ENCODE data around the gene ADM2. TPM values are rescaled to one million over a fixed set of nuclear protein-coding genes. Genes with fewer than 3 reads are reported as not detected.

ADM2 gene
- total RNA-seq, 1 donor from 2014 or later: 5.4 TPM

DNA sequence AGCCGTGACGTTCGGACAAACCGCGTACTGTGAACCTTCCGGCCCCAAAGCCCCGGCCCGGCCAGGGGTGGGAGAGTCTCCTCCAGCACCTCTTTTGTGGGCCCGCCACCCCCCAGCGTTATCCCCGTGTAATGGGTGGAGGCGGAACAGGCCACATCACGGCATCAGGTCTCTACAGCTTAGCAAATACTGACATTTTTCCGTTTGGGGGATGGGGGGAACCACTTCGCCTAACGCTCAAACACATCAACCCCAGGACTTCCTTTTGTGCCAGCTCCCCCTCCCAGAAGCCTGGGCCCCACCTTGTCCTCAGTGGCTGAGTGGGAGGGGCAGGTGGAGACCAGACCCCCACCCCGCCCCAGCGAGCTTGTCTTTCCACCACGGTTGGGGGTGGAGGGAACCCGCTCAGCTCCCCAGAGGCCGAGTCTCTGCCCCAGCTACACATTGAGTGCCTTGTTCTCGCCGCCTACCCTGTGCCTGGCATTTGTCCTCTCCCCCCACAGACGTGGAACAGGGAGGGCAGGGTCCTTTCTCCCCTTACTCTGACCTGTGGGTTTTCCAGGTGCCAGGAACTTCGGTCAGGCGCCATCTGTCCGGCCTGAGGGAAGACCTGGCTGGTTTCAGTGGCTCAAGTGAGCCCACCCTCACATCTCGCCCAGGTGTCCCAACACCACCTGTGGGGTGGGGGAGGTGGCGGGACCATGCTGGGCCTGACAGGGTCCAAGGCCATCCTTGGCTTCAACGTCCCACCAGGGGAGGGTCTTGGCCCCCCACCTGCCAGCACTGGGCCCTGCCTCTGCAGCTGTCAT is 36.1 kb upstream of the ADM2 start:
- DNase-seq (ENCODE audit: extremely low read depth, low read depth, low spot score): no peak

- no peak for DNase-seq (ENCODE audit: extremely low read depth, low read depth, low spot score)
Observed at GRCh38 chr22:50445880-50446707, 35.2 kb upstream of the ADM2 start.

DNA sequence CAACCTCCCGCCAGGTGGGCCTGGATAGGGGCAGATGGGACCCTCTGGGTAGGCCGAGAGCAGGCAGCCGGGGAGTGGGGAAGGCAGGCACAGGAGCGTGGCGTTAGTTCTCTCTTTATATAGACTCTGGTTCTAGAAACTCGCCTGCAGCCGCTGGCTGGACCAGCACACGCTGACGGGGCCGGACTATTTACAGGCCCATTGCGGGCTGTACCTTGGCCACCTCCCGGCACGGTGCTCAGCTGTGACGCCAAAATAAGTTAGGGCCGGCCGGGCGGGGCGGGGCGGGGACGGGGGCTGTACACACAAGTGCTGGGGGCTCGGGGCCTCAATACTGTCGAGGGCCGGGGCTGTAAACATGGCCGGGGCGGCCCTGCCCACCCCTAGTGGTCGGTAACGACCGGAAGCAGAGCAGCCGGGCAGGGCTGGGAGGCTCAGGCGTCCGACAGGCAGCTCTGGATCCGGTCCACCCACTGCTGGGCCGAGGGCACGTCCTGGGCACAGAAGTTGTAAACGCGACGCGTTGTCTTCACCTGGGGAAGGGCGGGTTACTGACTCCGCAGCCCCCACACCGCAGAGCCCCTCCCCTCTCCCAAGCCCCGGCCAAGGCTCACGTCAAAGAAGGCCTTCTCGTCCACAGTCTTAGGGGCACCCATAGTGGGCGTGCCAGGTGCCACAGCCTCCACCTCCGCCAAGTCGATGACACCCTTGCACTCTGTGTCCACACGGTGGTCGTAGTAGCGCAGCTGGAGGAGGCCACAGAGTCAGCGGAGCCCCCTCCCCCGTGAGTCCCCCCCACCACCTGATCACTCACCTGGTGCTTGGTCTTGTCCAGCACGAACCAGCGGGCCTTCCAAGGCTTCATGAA is 34.4 kb upstream of the ADM2 start:
- DNase-seq (ENCODE audit: extremely low read depth, low read depth, low spot score): no peak

- DNase-seq (ENCODE audit: extremely low read depth, low read depth, low spot score): no peak
Observed at GRCh38 chr22:50447576-50448551, 33.5 kb upstream of the ADM2 start.

DNA sequence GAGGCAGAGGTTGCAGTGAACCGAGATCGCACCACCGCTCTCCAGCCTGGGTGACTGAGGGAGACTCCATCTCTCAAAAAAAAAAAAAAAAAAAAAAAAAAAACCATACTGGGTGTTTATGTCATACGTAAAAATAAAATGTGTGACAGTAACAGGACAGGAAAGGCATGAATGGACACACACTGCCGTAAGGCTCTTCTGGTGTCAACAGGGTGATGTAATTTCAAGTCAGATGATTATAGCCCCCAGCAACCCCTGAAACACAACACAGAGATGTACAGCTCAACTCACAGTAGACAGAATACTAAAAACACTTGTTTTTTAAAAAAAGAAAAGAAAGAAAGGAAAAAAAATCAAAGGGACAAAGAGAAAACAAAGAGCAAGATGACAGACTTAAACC is 28.7 kb upstream of the ADM2 start:
- DNase-seq (ENCODE audit: extremely low read depth, low read depth, low spot score): no peak

- DNase-seq (ENCODE audit: extremely low read depth, low read depth, low spot score): no peak
Observed at GRCh38 chr22:50454556-50455075, 26.7 kb upstream of the ADM2 start.

DNA sequence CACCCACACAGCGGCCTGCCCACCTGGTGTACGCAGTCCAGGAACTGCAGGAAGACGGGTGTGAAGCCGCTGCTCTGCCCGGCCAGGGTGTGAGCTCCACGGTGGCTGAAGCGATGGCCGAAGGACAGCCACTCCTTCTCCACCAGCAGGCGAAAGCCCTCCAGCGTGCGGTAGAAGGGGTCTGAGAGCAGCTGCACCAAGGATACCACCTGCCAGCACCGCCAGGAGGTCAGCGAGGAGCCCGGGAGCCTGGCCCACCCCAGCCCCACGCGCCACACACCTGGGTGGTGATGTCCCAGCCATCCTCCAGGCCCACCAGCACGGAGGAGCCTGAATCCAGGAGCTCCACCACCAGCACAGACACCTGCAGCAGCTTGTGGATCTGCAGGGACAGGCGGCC is 26.1 kb upstream of the ADM2 start:
- DNase-seq (ENCODE audit: extremely low read depth, low read depth, low spot score): no peak

DNA sequence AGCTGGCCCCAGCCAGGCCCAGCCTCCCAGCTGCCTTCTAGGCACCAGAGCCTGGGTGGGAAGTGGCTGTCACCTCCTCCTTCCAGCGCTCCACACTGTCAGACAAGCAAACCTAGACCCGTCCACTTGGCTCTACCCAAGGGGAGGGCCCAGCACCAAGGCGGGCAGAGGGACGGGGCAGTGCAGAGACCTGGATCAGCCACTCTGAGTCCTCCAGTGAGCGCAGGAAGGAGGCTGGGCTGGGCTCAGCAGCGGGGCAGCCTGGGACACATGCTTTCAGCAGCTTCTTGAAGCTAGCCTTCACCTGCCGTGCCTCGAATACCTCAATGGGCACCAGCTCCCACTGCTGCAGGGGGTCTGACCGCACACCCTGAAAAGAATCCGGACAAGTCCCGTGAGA is 25.3 kb upstream of the ADM2 start:
- DNase-seq (ENCODE audit: extremely low read depth, low read depth, low spot score): no peak

DNA sequence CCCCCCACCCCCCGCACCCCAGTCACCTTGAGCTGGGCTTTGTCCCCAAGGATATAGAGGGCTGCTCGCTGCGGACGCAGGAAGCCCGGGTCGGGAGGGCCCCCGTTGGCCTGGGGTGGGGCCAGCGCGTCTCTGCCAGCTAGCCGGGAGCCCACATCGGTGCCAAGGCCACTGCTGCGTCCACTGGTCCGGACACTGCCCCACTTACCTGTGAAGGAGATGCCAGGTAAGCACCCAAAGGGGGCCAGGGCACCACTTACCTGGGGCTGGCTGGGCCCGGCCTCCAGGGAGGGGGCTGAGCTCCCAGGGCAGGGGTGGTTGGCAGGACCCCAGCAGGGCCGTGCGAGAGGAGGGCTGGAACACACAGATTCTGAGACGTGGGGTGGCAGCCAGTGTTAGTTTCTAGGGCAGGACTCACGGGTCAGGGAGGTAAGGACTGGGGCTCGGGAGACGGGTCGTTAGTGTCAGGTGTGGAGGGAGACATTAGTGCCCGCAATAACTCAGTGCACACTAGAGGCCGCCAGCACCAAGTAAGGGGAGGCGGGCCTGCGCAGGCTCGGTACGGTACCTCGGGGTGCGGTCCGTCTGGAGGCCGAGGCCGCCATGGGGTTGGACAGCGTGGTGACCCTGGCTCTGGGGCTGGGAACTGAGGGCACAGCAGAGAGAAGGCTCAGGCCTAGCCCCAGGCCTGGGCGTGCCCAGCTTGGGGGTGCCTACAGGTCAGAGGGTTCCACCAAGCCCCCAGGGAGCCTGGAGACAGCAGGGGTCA is 24.7 kb upstream of the ADM2 start:
- no peak for DNase-seq (ENCODE audit: extremely low read depth, low read depth, low spot score)

DNA sequence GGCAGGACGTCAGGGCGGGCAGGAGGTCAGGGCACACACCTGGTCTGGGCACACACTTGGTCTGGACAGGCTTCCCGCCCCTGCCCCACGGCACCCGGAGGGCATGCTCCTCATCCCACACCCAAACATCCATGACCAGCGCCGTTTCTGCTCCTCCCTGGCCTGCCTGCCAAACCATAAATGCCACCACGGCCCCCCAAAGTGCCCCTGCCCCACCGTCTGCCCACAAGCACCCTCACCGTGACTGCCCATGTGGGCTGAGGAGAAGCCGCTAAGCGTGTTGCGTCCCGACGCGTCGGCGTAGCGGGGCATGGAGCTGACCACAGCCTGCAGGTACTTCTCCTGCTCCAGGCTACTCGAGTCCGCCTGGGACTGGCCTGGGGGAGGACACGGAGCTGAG is 22.3 kb upstream of the ADM2 start:
- DNase-seq (ENCODE audit: extremely low read depth, low read depth, low spot score): no peak

- DNase-seq (ENCODE audit: extremely low read depth, low read depth, low spot score): no peak
Observed at GRCh38 chr22:50459496-50460140, 21.7 kb upstream of the ADM2 start.

DNA sequence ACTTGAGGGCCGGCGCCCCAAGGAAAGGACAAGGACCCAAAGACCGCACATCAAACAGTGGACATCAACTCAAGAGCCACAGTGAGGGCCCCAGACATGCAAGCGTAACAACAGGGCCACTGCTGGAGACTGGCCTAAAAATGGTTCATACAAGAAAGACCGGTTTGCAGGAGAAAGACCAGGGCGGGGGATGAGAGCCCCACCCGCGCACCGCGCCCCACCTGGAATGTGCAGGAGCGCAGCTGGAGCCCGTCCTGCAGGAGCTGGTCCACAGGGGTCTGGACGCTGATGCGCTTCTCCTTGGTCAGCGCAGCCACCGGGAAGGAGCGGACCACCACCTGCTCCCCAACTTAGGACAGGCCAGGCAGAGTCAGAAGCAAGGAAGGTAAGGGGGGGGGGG is 20.4 kb upstream of the ADM2 start:
- no peak for DNase-seq (ENCODE audit: extremely low read depth, low read depth, low spot score)

DNA sequence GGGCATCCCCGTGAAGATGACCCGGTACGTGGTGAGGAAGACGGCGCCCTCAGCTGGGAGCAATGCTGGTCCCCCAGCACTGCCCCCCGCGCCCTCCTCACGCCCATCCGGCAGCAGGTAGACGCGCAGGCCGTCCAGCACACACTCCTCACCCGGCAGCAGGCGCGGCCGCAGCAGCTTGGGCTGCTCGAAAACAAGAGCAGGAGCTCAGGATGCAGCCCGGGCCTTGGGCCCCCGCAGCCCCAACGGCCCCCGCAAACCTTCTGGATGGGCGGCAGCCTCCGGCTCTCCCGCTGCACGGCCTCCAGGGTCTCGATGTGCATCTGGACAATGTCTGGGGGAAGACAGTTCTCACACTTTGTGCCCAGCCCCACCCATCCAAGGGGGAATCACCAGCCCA is 19.8 kb upstream of the ADM2 start:
- no peak for DNase-seq (ENCODE audit: extremely low read depth, low read depth, low spot score)

DNA sequence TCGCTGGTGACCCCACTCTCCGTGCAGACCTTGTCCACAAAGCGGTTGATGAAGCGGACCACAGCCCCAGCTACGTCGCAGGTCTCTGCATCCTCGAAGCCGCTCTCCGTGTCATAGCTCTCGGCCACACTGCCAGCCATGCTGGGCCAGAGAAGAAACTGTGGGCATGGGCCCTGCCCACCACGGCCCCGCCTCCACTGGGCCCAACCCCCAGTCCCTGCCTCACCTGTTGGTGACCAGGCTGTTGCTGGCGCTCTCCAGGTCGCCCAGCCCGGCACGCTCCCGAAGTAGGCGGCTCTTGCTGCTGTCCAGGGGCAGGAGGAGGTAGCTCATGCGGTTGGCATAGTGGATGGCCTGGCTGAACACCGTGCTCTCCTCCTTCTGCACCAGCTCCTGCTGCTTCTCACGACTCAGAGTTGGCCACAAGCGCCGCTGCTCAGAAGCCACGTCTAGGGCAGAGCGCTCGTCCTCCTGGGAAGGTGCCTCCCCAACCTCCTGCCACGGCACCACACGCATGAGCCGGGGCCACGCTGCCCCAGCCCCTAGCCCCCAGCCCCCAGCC is 19.3 kb upstream of the ADM2 start:
- no peak for DNase-seq (ENCODE audit: extremely low read depth, low read depth, low spot score)

DNA sequence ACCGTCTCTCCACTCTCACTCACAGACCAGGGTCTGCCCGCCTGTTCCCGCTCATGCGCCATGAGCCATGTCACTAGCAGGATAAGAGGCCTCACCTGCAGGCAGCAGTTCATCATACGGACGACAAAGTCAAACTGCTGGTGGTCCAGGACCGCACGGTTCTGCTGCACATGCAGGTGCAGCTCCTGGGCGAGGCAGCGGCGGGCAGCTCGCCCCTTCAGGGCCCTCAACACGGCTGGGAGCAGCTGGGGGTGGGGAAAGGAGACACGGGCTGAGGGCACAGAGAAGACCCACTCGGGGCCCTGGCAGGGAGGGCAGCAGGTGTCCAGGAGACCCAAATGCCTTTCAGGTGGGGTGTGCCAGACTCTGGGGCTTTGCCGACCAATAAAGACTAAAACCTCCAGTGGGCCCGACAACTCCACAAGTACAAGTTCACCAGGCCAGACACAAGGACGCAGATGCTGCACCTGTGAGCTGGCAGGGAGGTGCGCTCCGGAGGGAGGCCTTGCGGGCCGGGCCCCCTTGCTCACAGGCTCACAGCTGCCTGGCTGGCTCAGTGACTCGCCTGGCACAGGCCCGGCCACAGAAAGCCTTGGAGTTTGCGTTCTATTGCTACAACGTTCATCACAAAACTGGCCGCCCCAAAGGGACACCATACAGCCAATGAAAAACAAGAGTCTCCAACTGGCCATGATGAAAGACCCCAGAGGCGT is 18.0 kb upstream of the ADM2 start:
- no peak for DNase-seq (ENCODE audit: extremely low read depth, low read depth, low spot score)

DNA sequence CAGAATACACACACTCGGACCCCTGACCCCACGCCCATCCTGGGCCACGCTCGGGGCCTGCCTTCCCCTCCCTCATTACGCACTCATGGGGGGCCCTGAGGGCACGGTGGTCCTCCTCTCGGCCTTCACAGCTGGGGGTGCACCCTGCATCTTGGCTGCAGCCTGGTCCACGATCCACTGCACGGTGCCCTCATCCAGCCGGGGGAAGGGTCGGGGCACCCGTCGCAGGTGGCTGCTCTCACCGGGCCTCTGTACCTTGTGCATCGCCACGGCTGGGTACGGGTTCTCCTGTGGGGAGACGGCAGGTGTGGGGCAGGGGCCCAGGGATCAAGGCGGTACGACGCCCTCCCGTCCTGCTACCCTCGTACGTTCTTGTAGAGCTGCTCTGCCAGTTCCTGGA is 16.9 kb upstream of the ADM2 start:
- no peak for DNase-seq (ENCODE audit: extremely low read depth, low read depth, low spot score)

GRCh38 chr22:50465066-50465930 is 16.0 kb upstream of the ADM2 start:
- DNase-seq (ENCODE audit: extremely low read depth, low read depth, low spot score): no peak

Measured in glomerular endothelial cell (primary cell).